IMR-90 (cell line): ENCODE results near the gene TMPRSS13. TPM values are rescaled to one million over a fixed set of nuclear protein-coding genes. Genes with fewer than 3 reads are reported as not detected.

Experiments used
- ATAC-seq: fragments of 200-7000 bp; cut with Tn5 transposase; 2 replicates; pipeline ENCODE4 v1.9.1; 2020; ENCODE audit warnings: low read depth, mild to moderate bottlenecking, moderate library complexity
- BruUV-seq: library from RNA; stranded (reverse); fragments of 400-500 nt; replicated peaks from 2 replicates; lab custom pipeline; 2021; lab: Mats Ljungman, UMichigan
- CTCF ChIA-PET: fragments of 300-600 bp; formaldehyde crosslinking; extraction: SDS; loops from one replicate; lab custom pipeline; 2021; ENCODE audit warnings: antibody characterized with exemption; lab: Yijun Ruan, JAX
- POLR2A ChIA-PET: fragments of 300-600 bp; sonication (Branson Sonifier 250); formaldehyde crosslinking; loops from one replicate; lab custom pipeline; 2022; ENCODE audit warnings: antibody characterized with exemption; ENCODE audit not compliant: unreplicated experiment; lab: Charles Lee
- DNase-seq: peaks from one replicate; pipeline ENCODE4 v3.0.0; 2013
- H2AFZ ChIP-seq: replicated peaks from 2 replicates; pipeline ENCODE3; 2013; ENCODE audit warnings: low read length, mild to moderate bottlenecking; ENCODE audit not compliant: poor library complexity
- H2AK5ac ChIP-seq: 2 replicates; pipeline ENCODE4 v1.6.1; 2013; ENCODE audit warnings: low read depth, low read length, inconsistent platforms
- H2AK9ac ChIP-seq: replicated peaks from 2 replicates; pipeline ENCODE3; 2013; ENCODE audit warnings: mild to moderate bottlenecking, low read depth, low read length, moderate library complexity; ENCODE audit not compliant: poor library complexity
- H2BK120ac ChIP-seq: 2 replicates; pipeline ENCODE4 v1.6.1; 2013; ENCODE audit warnings: low read depth, low read length, inconsistent platforms
- H2BK15ac ChIP-seq: 3 replicates; pipeline ENCODE4 v1.6.1; 2013; ENCODE audit warnings: low read depth, low read length, inconsistent platforms
- H2BK20ac ChIP-seq: 2 replicates; pipeline ENCODE4 v1.6.1; 2013; ENCODE audit warnings: low read depth, mild to moderate bottlenecking, inconsistent platforms, low read length, moderate library complexity
- H2BK5ac ChIP-seq: 2 replicates; pipeline ENCODE4 v1.6.1; 2013; ENCODE audit warnings: mild to moderate bottlenecking, low read depth, low read length, inconsistent platforms; ENCODE audit not compliant: poor library complexity, severe bottlenecking
- H3K14ac ChIP-seq: replicated peaks from 2 replicates; pipeline ENCODE4 v1.6.1; 2013; ENCODE audit warnings: low read depth, low read length, inconsistent platforms
- H3K18ac ChIP-seq: 2 replicates; pipeline ENCODE4 v1.6.1; 2013; ENCODE audit warnings: low read depth, low read length, control low read depth
- H3K23ac ChIP-seq: 2 replicates; pipeline ENCODE4 v1.6.1; 2013; ENCODE audit warnings: low read depth, low read length, inconsistent platforms
- H3K27ac ChIP-seq: 2 replicates; pipeline ENCODE4 v1.5.1; 2013; ENCODE audit warnings: mild to moderate bottlenecking, control low read depth, low read length; ENCODE audit not compliant: insufficient read depth
- H3K27me3 ChIP-seq: 2 replicates; pipeline ENCODE4 v1.6.1; 2013; ENCODE audit warnings: low read length; ENCODE audit not compliant: control insufficient read depth, insufficient read depth
- H3K36me3 ChIP-seq: 2 replicates; pipeline ENCODE4 v1.6.1; 2013; ENCODE audit warnings: low read length, mixed read lengths; ENCODE audit not compliant: control insufficient read depth, insufficient read depth
- H3K4ac ChIP-seq: 2 replicates; pipeline ENCODE4 v1.6.1; 2013; ENCODE audit warnings: low read depth, low read length, inconsistent platforms
- H3K4me1 ChIP-seq: 2 replicates; pipeline ENCODE4 v1.6.1; 2013; ENCODE audit warnings: low read length, mixed read lengths; ENCODE audit not compliant: control insufficient read depth, insufficient read depth
- H3K4me2 ChIP-seq: 2 replicates; pipeline ENCODE4 v1.6.1; 2013; ENCODE audit warnings: low read depth, mild to moderate bottlenecking, control low read depth, low read length, moderate library complexity
- H3K4me3 ChIP-seq: 2 replicates; pipeline ENCODE4 v1.5.1; 2013; ENCODE audit warnings: low read depth, mild to moderate bottlenecking, control low read depth, low read length, moderate library complexity; ENCODE audit not compliant: insufficient read depth
- H3K56ac ChIP-seq: 2 replicates; pipeline ENCODE4 v1.6.1; 2013; ENCODE audit warnings: low read length, inconsistent platforms; ENCODE audit not compliant: insufficient read depth; ENCODE audit errors: extremely low read depth
- H3K79me1 ChIP-seq, 2 experiments: 2 replicates each; pipeline ENCODE4 v1.6.1; 2013; ENCODE audit warnings: low read length in 2 of 2, inconsistent platforms in 1 of 2, low read depth in 1 of 2
- H3K9ac ChIP-seq: 2 replicates; pipeline ENCODE4 v1.6.1; 2013; ENCODE audit warnings: low read depth, low read length, control low read depth
- H3K9me1 ChIP-seq: 2 replicates; pipeline ENCODE4 v1.6.1; 2013; ENCODE audit warnings: low read length, inconsistent platforms; ENCODE audit not compliant: insufficient read depth
- H3K9me3 ChIP-seq: 2 replicates; pipeline ENCODE4 v1.6.1; 2013; ENCODE audit warnings: low read length; ENCODE audit not compliant: control insufficient read depth, insufficient read depth
- H4K20me1 ChIP-seq: 2 replicates; pipeline ENCODE4 v1.6.1; 2013; ENCODE audit warnings: low read length, inconsistent platforms; ENCODE audit not compliant: insufficient read depth
- H4K5ac ChIP-seq: 2 replicates; pipeline ENCODE4 v1.6.1; 2013; ENCODE audit warnings: mild to moderate bottlenecking, low read depth, low read length, control low read depth
- H4K8ac ChIP-seq, 2 experiments: 2 replicates each; pipeline ENCODE4 v1.6.1; 2013; ENCODE audit warnings: low read depth in 2 of 2, low read length in 2 of 2, control low read depth in 1 of 2, inconsistent platforms in 1 of 2
- H4K91ac ChIP-seq: 2 replicates; pipeline ENCODE4 v1.6.1; 2013; ENCODE audit warnings: low read depth, low read length, inconsistent platforms; ENCODE audit not compliant: insufficient read depth
- BHLHE40 ChIP-seq: fragments of 150-350 bp; IDR thresholded peaks from 2 replicates; pipeline ENCODE4 v1.6.1; 2016; ENCODE audit warnings: mild to moderate bottlenecking, low read depth, low read length
- CEBPB ChIP-seq: IDR thresholded peaks from 2 replicates; pipeline ENCODE4 v1.6.1; 2012; ENCODE audit warnings: low read depth, low read length, improper control_type of control experiment
- MAFK ChIP-seq: IDR thresholded peaks from 2 replicates; pipeline ENCODE4 v1.6.1; 2012; ENCODE audit warnings: low read depth, low read length, improper control_type of control experiment
- MAZ ChIP-seq: IDR thresholded peaks from 2 replicates; pipeline ENCODE4 v1.6.1; 2012; ENCODE audit warnings: low read depth, mild to moderate bottlenecking, low read length, improper control_type of control experiment, moderate library complexity, borderline replicate concordance
- MXI1 ChIP-seq: IDR thresholded peaks from 2 replicates; pipeline ENCODE4 v1.6.1; 2012; ENCODE audit warnings: low read depth, mild to moderate bottlenecking, low read length, moderate library complexity, borderline replicate concordance
- NFE2L2 ChIP-seq: fragments of 150-350 bp; IDR thresholded peaks from 2 replicates; pipeline ENCODE4 v1.6.1; 2016; ENCODE audit warnings: low read depth, mild to moderate bottlenecking, low read length
- RCOR1 ChIP-seq: IDR thresholded peaks from 2 replicates; pipeline ENCODE4 v1.6.1; 2012; ENCODE audit warnings: mild to moderate bottlenecking, low read length, improper control_type of control experiment; ENCODE audit not compliant: insufficient replicate concordance
- WGBS, 2 experiments: methylation state at CpG; one replicate each; pipeline versions ENCODE4 v1.1.5 to v1.1.7; 2013; ENCODE audit warnings: missing lambda C conversion rate in 2 of 2; ENCODE audit not compliant: insufficient read length in 1 of 2; ENCODE audit errors: extremely low coverage in 2 of 2; 5-methylcytosine and 5-hydroxymethylcytosine counted together
- dilution Hi-C: fragments of 300-500 bp; cut with HindIII; formaldehyde crosslinking; loops from one replicate; pipeline ENCODE4 v1.14.3; 2018; ENCODE audit warnings: low sequenced_read_pairs; ENCODE audit not compliant: unreplicated experiment
- in situ Hi-C: fragments of 300-500 bp; cut with MboI; formaldehyde crosslinking; loops from 3 replicates; pipeline ENCODE4 v1.14.3; 2019; ENCODE audit warnings: low sequenced_read_pairs, inconsistent platforms, mixed read lengths
- intact Hi-C: fragments of 100-400 bp; cut with micrococcal nuclease; formaldehyde crosslinking; loops from 2 replicates; pipeline ENCODE4 v1.10.0; 2022
- polyA plus RNA-seq, 3 experiments: library from polyadenylated mRNA; depleted of rRNA; stranded (reverse); fragments of >200 nt; gene quantifications; 2 replicates each; pipeline ENCODE4 v1.2.3, GENCODE V29; 2012; ENCODE audit warnings: low replicate concordance in 1 of 3
- total RNA-seq: library from RNA; depleted of rRNA; stranded (reverse); fragments of >200 nt; gene quantifications from 2 replicates; pipeline ENCODE4 v1.2.3, GENCODE V29; 2012
- TF ChIP-seq, protein P1 (sequence below): fragments of 150-350 bp; IDR thresholded peaks from 2 replicates; pipeline ENCODE4 v1.6.1; 2016; ENCODE audit warnings: low read depth, mild to moderate bottlenecking, low read length, moderate library complexity, borderline replicate concordance

The TMPRSS13 gene
- total and polyA plus RNA-seq, 2 of the 4 experiments (the other 2 are of a cell fraction): not detected

DNA sequence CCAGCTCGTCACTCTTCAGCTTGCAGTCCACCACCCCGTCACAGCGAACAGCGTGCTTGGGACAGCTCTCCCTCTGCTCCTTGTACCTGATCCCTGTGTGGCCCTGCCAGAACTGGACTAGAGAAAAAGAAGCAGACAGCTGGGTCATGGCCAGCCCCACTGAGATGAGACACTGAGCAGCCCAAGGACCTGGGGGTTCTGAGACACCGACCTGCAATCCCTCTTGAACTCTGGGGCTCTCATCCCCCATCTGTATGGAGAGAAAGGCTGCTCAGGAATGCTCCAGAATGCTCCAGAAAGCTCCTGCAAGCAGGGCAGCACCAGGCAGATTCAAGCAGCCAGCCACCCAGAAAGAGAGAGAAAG is 14.8 kb downstream of the TMPRSS13 start:
- Histone ChIP-seq H3K9me3 (no peaks in the 10 kb centered on the region), H3K9ac (no peak overlapping the region), H3K56ac (no peak overlapping the region), H4K8ac (no peak overlapping the region), H3K23ac (no peak overlapping the region), H3K18ac (no peak overlapping the region), H4K20me1 (no peaks in the 10 kb centered on the region), H4K5ac (no peak overlapping the region), H3K14ac (no peak overlapping the region), H4K91ac (no peak overlapping the region), H3K27ac (no peak overlapping the region), H3K4ac (no peak overlapping the region), H3K27me3 (peaks cover 6% of the 10 kb centered on the region), H3K79me1 (no peaks in the 10 kb centered on the region), H2BK15ac (no peak overlapping the region), H2AFZ (no peak overlapping the region), H2BK5ac (no peak overlapping the region), H3K4me2 (no peak overlapping the region), H2BK20ac (no peak overlapping the region), H3K4me3 (no peak overlapping the region), H3K4me1 (no peaks in the 10 kb centered on the region), H2BK120ac (no peak overlapping the region), H3K9me1 (no peaks in the 10 kb centered on the region), H2AK5ac (no peak overlapping the region), H3K36me3 (no peaks in the 10 kb centered on the region), H2AK9ac (no peak overlapping the region)
- TF ChIP-seq, protein P1, sequence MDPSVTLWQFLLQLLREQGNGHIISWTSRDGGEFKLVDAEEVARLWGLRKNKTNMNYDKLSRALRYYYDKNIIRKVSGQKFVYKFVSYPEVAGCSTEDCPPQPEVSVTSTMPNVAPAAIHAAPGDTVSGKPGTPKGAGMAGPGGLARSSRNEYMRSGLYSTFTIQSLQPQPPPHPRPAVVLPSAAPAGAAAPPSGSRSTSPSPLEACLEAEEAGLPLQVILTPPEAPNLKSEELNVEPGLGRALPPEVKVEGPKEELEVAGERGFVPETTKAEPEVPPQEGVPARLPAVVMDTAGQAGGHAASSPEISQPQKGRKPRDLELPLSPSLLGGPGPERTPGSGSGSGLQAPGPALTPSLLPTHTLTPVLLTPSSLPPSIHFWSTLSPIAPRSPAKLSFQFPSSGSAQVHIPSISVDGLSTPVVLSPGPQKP: no peak
- TF ChIP-seq NFE2L2 (no peak), RCOR1 (no peak), MAZ (no peak), BHLHE40 (no peak), MAFK (no peak), MXI1 (no peak), CEBPB (no peak)
- ATAC-seq (no peak), DNase-seq (no peak)
- dilution Hi-C loops (no loop called here), intact Hi-C loops (no loop called here), in situ Hi-C loops (no loop called here)
- WGBS, 2 experiments: 71% methylated on average over 4 of the region's 5 CpGs; no CpG with 5 or more reads in 1 of the 2 experiments
- POLR2A ChIA-PET: no interaction called here
- BruUV-seq: no TSS peak
- CTCF ChIA-PET: no interaction called here
